HG03460 (cell line): ENCODE results near the gene CDC14A.
A peak's percentile ranks its signal among the peaks of the same experiment; 100 is the strongest.
"Not testable (repeated sequence)": the region's sequence is repeated elsewhere in the genome, so short reads cannot be mapped to it uniquely, and the experiment has no call there.

Experiments used
- ATAC-seq: cut with Tn5 transposase; IDR thresholded peaks from one replicate; pipeline ENCODE4 v1.9.1; 2021; ENCODE audit not compliant: unreplicated experiment

The CDC14A gene

GRCh38 chr1:100332331-100332730 is 20.0 kb upstream of the CDC14A start:
- ATAC-seq, result no peak

GRCh38 chr1:100335436-100335835 is 16.9 kb upstream of the CDC14A start:
- ATAC-seq, result no peak

- not testable (repeated sequence) for ATAC-seq
Measured at GRCh38 chr1:100337878-100338277, 14.4 kb upstream of the CDC14A start.

GRCh38 chr1:100339735-100340134 is 12.6 kb upstream of the CDC14A start:
- ATAC-seq, result not testable (repeated sequence)

- no peak for ATAC-seq
Measured at GRCh38 chr1:100340494-100340893, 11.8 kb upstream of the CDC14A start.

- ATAC-seq, result no peak
Measured at GRCh38 chr1:100342348-100342747, 10.0 kb upstream of the CDC14A start.

GRCh38 chr1:100343897-100344296 is 8.4 kb upstream of the CDC14A start:
- no peak for ATAC-seq

GRCh38 chr1:100344774-100345173 is 7.5 kb upstream of the CDC14A start:
- ATAC-seq, result no peak

- ATAC-seq, result no peak
Measured at GRCh38 chr1:100346387-100346786, 5.9 kb upstream of the CDC14A start.

- no peak for ATAC-seq
Measured at GRCh38 chr1:100347009-100347966, 5.0 kb upstream of the CDC14A start.

GRCh38 chr1:100348549-100349144 is 3.7 kb upstream of the CDC14A start:
- ATAC-seq, result no peak

GRCh38 chr1:100349246-100349645 is 3.1 kb upstream of the CDC14A start:
- no peak for ATAC-seq

GRCh38 chr1:100350787-100351094 is 1.6 kb upstream of the CDC14A start:
- no peak for ATAC-seq

GRCh38 chr1:100351095-100351887 is 1.0 kb upstream of the CDC14A start:
- peak; percentile 50 for ATAC-seq

- peak; percentile 31 for ATAC-seq
Measured at GRCh38 chr1:100353071-100353801, 930 bp downstream of the CDC14A start.

- ATAC-seq, result no peak
Measured at GRCh38 chr1:100353988-100354387, 1.7 kb downstream of the CDC14A start.

- no peak for ATAC-seq
Measured at GRCh38 chr1:100354971-100355394, 2.7 kb downstream of the CDC14A start.

GRCh38 chr1:100358210-100358609 is 5.9 kb downstream of the CDC14A start:
- no peak for ATAC-seq

GRCh38 chr1:100359139-100359538 is 6.8 kb downstream of the CDC14A start:
- ATAC-seq, result no peak

- ATAC-seq, result no peak
Measured at GRCh38 chr1:100360790-100361510, 8.6 kb downstream of the CDC14A start.
